ENCODE results near the gene SFXN4. TPM values are rescaled to one million over a fixed set of nuclear protein-coding genes. Genes with fewer than 3 reads are reported as not detected.
A peak's percentile ranks its signal among the peaks of the same experiment; 100 is the strongest.

SFXN4 gene
- total RNA-seq, 1 experiment from 2014 or later = 24.0 TPM

GRCh38 chr10:119210633-119211032 is 45.1 kb upstream of the SFXN4 start:
- H3K4me3 Mint-ChIP-seq = no peak overlapping the region
- TF ChIP-seq CREB1 (CRISPR knock-in tag; IDR thresholded peaks at IDR 0.05) (no peak), ZNF219 (CRISPR knock-in tag; IDR thresholded peaks at IDR 0.05; ENCODE audit: borderline replicate concordance) (no peak), CBFB (CRISPR knock-in tag; IDR thresholded peaks at IDR 0.05; ENCODE audit: low read depth) (no peak), MYBL2 (CRISPR knock-in tag; IDR thresholded peaks at IDR 0.05) (no peak), ZMAT4 (CRISPR knock-in tag; IDR thresholded peaks at IDR 0.05) (no peak), OVOL2 (CRISPR knock-in tag; IDR thresholded peaks at IDR 0.05; ENCODE audit: borderline replicate concordance) (no peak), KAT7 (CRISPR knock-in tag; IDR thresholded peaks at IDR 0.05; ENCODE audit: borderline replicate concordance) (no peak), ZNF512 (CRISPR knock-in tag; IDR thresholded peaks at IDR 0.05; ENCODE audit: borderline replicate concordance) (no peak), PRDM15 (CRISPR knock-in tag; IDR thresholded peaks at IDR 0.05) (no peak), ZNF532 (CRISPR knock-in tag; IDR thresholded peaks at IDR 0.05; ENCODE audit: borderline replicate concordance) (no peak), USF2 (CRISPR knock-in tag; IDR thresholded peaks at IDR 0.05) (no peak)
- peaks cover 52% of the 10 kb centered on the region for H3K4me1 Mint-ChIP-seq
- H3K36me3 Mint-ChIP-seq = no peaks in the 10 kb centered on the region
- ATAC-seq = no peak
- ChIA-PET CTCF (interaction anchor here (0.6 to 3.2 kb wide), 7 partner anchors 12 to 392 kb away, joined by 3 to 17 read pairs (median 5); no protein-coding TSS in a partner anchor), POLR2A (no interaction called here)
- H3K9me3 Mint-ChIP-seq = no peaks in the 10 kb centered on the region
- no peak overlapping the region for H3K27ac Mint-ChIP-seq
- no peak for DNase-seq (ENCODE audit: low spot score)
- H3K27me3 Mint-ChIP-seq (ENCODE audit: low read depth) = peaks cover 18% of the 10 kb centered on the region

- POLR2A ChIA-PET = interaction anchor here (0.5 to 0.7 kb wide), 3 partner anchors 376 to 1111 kb away, joined by 3 read pairs; partner anchors contain the start of gene TIAL1
- CTCF ChIA-PET = interaction anchor here (0.6 to 4.5 kb wide), 30 partner anchors 8 to 393 kb away, joined by 3 to 59 read pairs (median 4); partner anchors contain the start of gene DENND10
- no peaks in the 10 kb centered on the region for H3K9me3 Mint-ChIP-seq
- no peak for TF ChIP-seq USF2 (CRISPR knock-in tag; IDR thresholded peaks at IDR 0.05)
- no peaks in the 10 kb centered on the region for H3K36me3 Mint-ChIP-seq
- peak overlapping the region; percentile 41 for H3K4me3 Mint-ChIP-seq
- ATAC-seq (no peak), DNase-seq (ENCODE audit: low spot score) (no peak)
- H3K4me1 Mint-ChIP-seq = peaks cover 52% of the 10 kb centered on the region
- peaks cover 18% of the 10 kb centered on the region for H3K27me3 Mint-ChIP-seq (ENCODE audit: low read depth)
- no peak overlapping the region for H3K27ac Mint-ChIP-seq
These were observed 44.3 kb upstream of the SFXN4 start for GRCh38 chr10:119209736-119210355.
